Measurements from ENCODE around the gene PRF1.

- TF ChIP-seq CTCF (IDR thresholded peaks at IDR 0.05; ENCODE audit: low read depth, low read length) = no peak
- no peak for TF ChIP-seq EZH2phosphoT487 (IDR thresholded peaks at IDR 0.05; ENCODE audit: low read depth)
Measured at GRCh38 chr10:70599319-70599718, 3.2 kb downstream of the PRF1 start.
